ENCODE results near the gene DHX9.

DNA sequence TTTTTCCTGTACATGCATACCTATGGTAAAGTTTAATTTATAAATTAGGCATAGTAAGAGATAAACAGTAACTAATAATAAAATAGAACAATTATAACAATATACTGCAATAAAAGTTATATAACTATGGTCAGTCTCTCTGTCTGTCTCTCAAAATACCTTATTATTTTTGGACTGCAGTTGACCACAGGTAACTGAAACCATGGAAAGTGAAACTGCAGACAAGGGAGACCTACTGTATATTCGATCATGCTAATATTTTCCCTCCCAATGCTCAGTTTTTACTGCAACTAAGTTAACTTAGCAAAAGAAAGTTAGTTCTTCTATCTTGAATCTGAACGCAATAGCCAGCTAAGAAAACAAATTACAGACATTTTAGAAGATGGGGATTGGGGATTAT, 12.3 kb upstream of the DHX9 start:
- TF ChIP-seq EZH2phosphoT487 (IDR thresholded peaks at IDR 0.05; ENCODE audit: unreplicated experiment), result no peak
- no peak for TF ChIP-seq JUNB (IDR thresholded peaks at IDR 0.05; ENCODE audit: unreplicated experiment)
- TF ChIP-seq CTCF (conservative IDR thresholded peaks at IDR 0.05; ENCODE audit: low read depth in 2 of 2), result no peak
- no peak for TF ChIP-seq EZH2 (IDR thresholded peaks at IDR 0.05; ENCODE audit: low read depth, unreplicated experiment)
- TF ChIP-seq NANOG (IDR thresholded peaks at IDR 0.05; ENCODE audit: borderline replicate concordance), result no peak
- TF ChIP-seq, protein P1, sequence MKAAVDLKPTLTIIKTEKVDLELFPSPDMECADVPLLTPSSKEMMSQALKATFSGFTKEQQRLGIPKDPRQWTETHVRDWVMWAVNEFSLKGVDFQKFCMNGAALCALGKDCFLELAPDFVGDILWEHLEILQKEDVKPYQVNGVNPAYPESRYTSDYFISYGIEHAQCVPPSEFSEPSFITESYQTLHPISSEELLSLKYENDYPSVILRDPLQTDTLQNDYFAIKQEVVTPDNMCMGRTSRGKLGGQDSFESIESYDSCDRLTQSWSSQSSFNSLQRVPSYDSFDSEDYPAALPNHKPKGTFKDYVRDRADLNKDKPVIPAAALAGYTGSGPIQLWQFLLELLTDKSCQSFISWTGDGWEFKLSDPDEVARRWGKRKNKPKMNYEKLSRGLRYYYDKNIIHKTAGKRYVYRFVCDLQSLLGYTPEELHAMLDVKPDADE (IDR thresholded peaks at IDR 0.05), result no peak
- TF ChIP-seq, protein P2, sequence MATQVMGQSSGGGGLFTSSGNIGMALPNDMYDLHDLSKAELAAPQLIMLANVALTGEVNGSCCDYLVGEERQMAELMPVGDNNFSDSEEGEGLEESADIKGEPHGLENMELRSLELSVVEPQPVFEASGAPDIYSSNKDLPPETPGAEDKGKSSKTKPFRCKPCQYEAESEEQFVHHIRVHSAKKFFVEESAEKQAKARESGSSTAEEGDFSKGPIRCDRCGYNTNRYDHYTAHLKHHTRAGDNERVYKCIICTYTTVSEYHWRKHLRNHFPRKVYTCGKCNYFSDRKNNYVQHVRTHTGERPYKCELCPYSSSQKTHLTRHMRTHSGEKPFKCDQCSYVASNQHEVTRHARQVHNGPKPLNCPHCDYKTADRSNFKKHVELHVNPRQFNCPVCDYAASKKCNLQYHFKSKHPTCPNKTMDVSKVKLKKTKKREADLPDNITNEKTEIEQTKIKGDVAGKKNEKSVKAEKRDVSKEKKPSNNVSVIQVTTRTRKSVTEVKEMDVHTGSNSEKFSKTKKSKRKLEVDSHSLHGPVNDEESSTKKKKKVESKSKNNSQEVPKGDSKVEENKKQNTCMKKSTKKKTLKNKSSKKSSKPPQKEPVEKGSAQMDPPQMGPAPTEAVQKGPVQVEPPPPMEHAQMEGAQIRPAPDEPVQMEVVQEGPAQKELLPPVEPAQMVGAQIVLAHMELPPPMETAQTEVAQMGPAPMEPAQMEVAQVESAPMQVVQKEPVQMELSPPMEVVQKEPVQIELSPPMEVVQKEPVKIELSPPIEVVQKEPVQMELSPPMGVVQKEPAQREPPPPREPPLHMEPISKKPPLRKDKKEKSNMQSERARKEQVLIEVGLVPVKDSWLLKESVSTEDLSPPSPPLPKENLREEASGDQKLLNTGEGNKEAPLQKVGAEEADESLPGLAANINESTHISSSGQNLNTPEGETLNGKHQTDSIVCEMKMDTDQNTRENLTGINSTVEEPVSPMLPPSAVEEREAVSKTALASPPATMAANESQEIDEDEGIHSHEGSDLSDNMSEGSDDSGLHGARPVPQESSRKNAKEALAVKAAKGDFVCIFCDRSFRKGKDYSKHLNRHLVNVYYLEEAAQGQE (IDR thresholded peaks at IDR 0.05; ENCODE audit: unreplicated experiment), result no peak
- no peak for TF ChIP-seq POLR2AphosphoS5 (IDR thresholded peaks at IDR 0.05; ENCODE audit: low read depth)
